ENCODE data around the gene DIP2B.
"Not testable (repeated sequence)": the region's sequence is repeated elsewhere in the genome, so short reads cannot be mapped to it uniquely, and the experiment has no call there.

Gene DIP2B

DNA sequence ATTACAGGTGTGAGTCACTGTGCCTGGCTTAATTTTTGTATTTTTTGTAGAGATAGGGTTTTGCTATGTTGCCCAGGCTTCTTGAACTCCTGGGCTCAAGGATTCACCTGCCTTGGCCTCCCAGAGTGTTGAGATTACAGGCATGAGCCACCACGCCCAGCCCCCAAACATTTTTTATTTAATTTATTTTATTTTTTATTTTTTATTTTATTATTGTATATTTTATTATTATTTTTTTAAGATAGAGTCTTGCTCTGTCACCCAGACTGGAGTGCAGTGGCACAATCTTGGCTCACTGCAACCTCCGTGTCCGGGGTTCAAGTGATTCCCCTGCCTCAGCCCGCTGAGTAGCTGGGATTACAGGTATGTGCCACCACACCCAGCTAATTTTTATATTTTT lies 17.0 kb downstream of the DIP2B start:
- DNase-seq: not testable (repeated sequence)

GRCh38 chr12:50523772-50524171 lies 19.0 kb downstream of the DIP2B start:
- DNase-seq: no peak

DNA sequence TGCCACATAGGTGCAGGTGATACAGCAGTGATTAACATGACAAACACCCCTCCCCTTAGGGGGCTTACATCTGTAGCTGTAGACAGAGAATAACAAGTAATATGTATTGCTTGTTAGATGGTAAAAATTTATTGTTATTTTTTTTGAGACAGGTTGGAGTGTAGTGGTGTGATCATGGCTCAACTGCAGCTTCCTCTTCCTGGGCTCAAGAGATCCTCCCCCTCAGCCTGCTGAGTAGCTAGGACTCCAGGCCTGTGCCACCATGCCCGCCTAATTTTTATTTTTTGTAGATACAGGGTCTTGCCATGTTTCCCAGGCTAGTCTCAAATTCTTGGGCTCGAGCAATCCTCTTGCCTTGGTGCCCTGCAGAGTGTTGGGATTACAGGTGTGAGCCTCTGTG lies 19.8 kb downstream of the DIP2B start:
- no peak for DNase-seq

GRCh38 chr12:50525422-50525821 lies 20.6 kb downstream of the DIP2B start:
- DNase-seq: no peak

- no peak for DNase-seq
Observed at GRCh38 chr12:50527359-50527726, 22.6 kb downstream of the DIP2B start.

GRCh38 chr12:50528800-50529199 lies 24.0 kb downstream of the DIP2B start:
- DNase-seq: no peak

DNA sequence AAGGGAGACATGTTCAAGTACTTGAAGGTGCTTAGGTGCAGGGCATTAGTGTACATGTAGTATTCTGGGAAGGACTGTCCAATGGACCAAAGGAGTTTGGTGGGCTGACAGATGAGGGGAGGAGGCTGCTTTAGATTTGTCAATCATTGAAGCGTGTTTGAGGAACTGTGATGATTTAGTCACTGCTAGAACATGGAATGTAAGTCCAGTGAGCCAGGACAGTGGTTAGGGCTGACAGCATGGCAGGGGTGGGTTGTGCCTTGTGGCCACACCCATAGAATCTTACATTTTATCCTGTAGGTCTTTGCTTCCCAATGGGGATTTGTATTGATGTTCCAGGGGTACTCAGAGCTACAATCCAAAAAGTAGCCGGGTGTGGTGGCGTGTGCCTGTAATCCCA lies 24.6 kb downstream of the DIP2B start:
- no peak for DNase-seq

DNA sequence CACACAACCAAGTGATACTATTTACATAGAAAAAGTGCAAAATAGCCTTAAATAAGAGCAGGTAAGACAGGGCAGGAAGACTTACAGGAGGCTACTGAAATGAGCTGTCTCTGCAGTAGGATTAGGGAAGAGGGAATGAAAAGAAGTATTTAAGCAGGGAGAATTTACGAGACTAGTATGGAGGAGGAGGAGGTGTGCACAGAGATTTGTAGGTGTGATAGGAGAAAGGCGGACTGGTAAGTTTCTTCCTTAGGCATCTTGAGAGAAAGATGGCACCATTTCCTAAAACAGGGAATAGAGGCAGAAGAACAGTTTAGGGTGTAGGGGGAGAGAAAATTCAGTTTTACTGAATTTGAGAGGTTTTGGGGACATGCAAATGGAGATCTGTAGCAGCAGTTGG lies 25.7 kb downstream of the DIP2B start:
- DNase-seq: no peak

DNA sequence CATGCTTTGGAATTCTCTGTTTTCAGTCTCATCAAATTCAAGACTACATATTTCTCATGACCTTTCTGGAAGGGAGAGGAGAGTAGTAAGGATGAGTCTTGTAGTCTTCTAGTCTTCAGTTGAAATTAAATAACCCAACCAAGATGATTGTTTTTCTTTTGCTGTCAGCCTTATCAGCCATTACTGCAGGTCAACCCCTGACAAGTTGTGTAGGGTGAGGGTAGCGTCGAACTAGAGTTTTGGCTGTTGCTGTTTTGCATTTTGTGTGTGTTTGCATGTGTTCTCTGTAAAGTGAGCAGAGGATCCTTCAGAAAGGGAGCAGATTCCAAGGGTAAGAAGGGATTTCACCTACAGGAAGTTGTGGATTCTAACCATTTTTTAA lies 28.4 kb downstream of the DIP2B start:
- no peak for DNase-seq

- no peak for DNase-seq
Observed at GRCh38 chr12:50533971-50534370, 29.2 kb downstream of the DIP2B start.

GRCh38 chr12:50536831-50537537 lies 32.2 kb downstream of the DIP2B start:
- DNase-seq: no peak

GRCh38 chr12:50537538-50537919 lies 32.7 kb downstream of the DIP2B start:
- DNase-seq: no peak

- no peak for DNase-seq
Observed at GRCh38 chr12:50538182-50538581, 33.4 kb downstream of the DIP2B start.

- no peak for DNase-seq
Observed at GRCh38 chr12:50541139-50541538, 36.4 kb downstream of the DIP2B start.

DNA sequence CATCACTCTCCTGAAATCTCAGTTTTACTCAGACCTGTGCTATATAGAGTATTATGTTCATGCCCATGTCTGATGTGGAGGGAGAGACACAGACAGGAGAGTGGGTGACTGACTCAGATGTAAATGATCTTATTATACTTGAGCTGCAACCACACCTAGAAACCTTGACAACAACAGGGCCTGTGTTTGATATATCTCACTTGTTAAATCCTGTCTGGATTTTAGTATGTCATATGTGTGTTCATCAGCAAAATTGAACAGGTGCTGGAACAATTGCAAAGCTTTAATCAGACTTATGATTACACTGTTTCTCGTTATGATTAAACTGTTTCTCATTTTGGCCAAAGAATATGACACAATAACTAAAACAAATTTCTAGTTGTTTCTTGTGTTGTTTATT lies 37.7 kb downstream of the DIP2B start:
- no peak for DNase-seq

- not testable (repeated sequence) for DNase-seq
Observed at GRCh38 chr12:50543188-50543587, 38.4 kb downstream of the DIP2B start.

DNA sequence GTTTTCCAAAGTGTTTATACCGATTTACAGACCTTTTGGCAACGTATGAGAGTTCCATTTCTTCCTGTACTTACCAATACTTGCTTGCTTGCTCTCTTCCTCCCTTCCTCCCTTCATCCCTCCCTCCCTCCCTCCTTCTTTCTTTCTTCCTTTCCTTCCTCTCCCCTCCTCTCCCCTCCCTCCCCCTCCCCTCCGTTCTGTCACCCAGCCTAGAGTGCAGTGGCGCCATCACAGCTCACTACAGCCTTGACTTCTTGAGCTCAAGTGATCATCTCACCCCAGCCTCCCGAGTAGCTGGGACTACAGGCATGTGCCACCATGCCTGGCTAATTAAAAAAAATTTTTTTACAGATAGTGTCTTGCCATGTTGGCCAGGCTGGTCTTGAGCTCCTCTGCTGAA lies 40.4 kb downstream of the DIP2B start:
- DNase-seq: no peak

DNA sequence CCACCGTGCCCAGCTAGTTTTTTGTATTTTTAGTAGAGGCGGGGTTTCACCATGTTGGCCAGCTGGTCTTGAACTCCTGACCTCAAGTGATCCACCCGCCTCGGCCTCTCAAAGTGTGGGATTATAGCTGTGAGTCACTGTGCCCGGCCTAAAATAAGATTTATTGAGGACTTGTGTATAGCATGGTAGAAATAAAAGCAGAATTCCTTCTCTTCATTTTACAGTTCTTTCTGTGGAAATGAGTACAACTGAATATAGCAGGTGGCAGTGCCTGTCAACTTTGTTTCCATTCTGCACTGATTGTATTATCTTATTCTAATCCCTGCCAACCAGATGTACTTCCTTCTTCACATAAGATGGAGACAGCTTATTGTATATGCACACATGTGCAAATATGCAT lies 41.0 kb downstream of the DIP2B start:
- DNase-seq: no peak

- DNase-seq: no peak
Observed at GRCh38 chr12:50546441-50547318, 41.9 kb downstream of the DIP2B start.

- DNase-seq: no peak
Observed at GRCh38 chr12:50547742-50548141, 43.0 kb downstream of the DIP2B start.

GRCh38 chr12:50549885-50550284 lies 45.1 kb downstream of the DIP2B start:
- no peak for DNase-seq

GRCh38 chr12:50550530-50551223 lies 45.9 kb downstream of the DIP2B start:
- DNase-seq: no peak

DNA sequence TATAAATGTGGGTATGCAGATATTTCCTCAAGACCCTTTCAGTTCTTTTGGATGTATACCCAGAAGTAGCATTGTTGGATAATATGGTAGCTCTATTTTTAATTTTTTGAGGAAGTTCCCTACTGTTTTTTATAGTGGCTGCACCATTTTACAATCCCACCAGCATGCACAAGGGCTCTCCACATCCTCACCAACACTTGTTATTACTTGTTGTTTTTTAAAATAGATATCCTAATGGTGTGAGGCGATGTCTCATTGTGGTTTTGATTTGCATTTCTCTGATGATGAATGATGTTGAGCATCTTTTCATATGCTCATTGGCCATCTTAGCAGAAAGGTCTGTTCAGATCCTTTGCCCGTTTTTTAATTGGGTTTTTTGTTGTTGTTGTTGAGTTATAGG lies 47.1 kb downstream of the DIP2B start:
- no peak for DNase-seq

GRCh38 chr12:50554651-50555050 lies 49.9 kb downstream of the DIP2B start:
- no peak for DNase-seq

Measured in NCI-H2107 (cell line).